ENCODE data around the gene ATPAF1.

Gene ATPAF1

GRCh38 chr1:46596036-46596435 is 72.1 kb downstream of the ATPAF1 start:
- Histone ChIP-seq H3K9me3 (ENCODE audit: insufficient read depth, low read depth, low read length) (no peaks in the 10 kb centered on the region), H4K20me1 (ENCODE audit: insufficient read depth, low read length, poor library complexity, severe bottlenecking) (no peaks in the 10 kb centered on the region), H3K27me3 (ENCODE audit: insufficient read depth, low read length, poor library complexity, severe bottlenecking) (no peaks in the 10 kb centered on the region), H3K79me2 (ENCODE audit: insufficient read depth, low read length) (no peaks in the 10 kb centered on the region), H3K4me1 (ENCODE audit: insufficient read depth, low read length, poor library complexity, severe bottlenecking) (peaks cover 27% of the 10 kb centered on the region), H3F3A (ENCODE audit: low read depth) (no peaks in the 10 kb centered on the region), H2AFZ (ENCODE audit: low read length) (no peak overlapping the region), H3K4me3 (ENCODE audit: low read length, poor library complexity, severe bottlenecking) (no peak overlapping the region), H3K9me2 (replicated peaks; ENCODE audit: low read depth, low read length) (no peaks in the 10 kb centered on the region), H3K9ac (ENCODE audit: low read depth, low read length, poor library complexity, severe bottlenecking) (no peak overlapping the region), H3K36me3 (ENCODE audit: insufficient read depth, low read length) (peaks cover 15% of the 10 kb centered on the region; the same call in 1 of the 2 replicates), H3K4me2 (ENCODE audit: low read depth, low read length, poor library complexity, severe bottlenecking) (no peak overlapping the region)
- TF ChIP-seq, protein P1, sequence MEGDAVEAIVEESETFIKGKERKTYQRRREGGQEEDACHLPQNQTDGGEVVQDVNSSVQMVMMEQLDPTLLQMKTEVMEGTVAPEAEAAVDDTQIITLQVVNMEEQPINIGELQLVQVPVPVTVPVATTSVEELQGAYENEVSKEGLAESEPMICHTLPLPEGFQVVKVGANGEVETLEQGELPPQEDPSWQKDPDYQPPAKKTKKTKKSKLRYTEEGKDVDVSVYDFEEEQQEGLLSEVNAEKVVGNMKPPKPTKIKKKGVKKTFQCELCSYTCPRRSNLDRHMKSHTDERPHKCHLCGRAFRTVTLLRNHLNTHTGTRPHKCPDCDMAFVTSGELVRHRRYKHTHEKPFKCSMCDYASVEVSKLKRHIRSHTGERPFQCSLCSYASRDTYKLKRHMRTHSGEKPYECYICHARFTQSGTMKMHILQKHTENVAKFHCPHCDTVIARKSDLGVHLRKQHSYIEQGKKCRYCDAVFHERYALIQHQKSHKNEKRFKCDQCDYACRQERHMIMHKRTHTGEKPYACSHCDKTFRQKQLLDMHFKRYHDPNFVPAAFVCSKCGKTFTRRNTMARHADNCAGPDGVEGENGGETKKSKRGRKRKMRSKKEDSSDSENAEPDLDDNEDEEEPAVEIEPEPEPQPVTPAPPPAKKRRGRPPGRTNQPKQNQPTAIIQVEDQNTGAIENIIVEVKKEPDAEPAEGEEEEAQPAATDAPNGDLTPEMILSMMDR (conservative IDR thresholded peaks at IDR 0.05; ENCODE audit: low read length) = no peak
- TF ChIP-seq EZH2phosphoT487 (IDR thresholded peaks at IDR 0.05; ENCODE audit: borderline replicate concordance) = no peak

DNA sequence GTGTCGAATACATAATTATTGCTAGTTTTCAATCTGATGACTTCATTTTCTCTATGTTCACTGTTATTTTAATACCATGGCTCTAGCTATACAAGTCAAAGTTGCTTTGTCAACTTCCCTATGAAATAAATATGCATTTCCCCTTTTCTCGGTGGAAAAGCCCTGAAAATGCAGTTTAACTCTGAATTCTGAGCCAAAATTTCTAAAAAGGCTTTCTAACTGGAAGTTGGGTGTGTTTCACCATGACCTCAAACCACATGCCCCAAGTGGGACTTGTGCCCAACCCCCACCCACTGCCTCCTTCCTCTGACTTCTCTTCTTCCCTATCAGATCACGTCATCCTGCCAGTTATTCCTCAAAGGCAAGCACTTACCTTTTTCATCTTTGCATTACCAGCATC is 73.0 kb downstream of the ATPAF1 start:
- H3K9me2 ChIP-seq (replicated peaks; ENCODE audit: low read depth, low read length) = no peaks in the 10 kb centered on the region
- no peak overlapping the region for H2AFZ ChIP-seq (ENCODE audit: low read length)
- no peak for TF ChIP-seq EZH2phosphoT487 (IDR thresholded peaks at IDR 0.05; ENCODE audit: borderline replicate concordance)
- TF ChIP-seq, protein P1 (conservative IDR thresholded peaks at IDR 0.05; ENCODE audit: low read length) = no peak
- H3K79me2 ChIP-seq (ENCODE audit: insufficient read depth, low read length) = no peaks in the 10 kb centered on the region
- H3K4me3 ChIP-seq (ENCODE audit: low read length, poor library complexity, severe bottlenecking) = no peak overlapping the region
- no peak overlapping the region for H3K9ac ChIP-seq (ENCODE audit: low read depth, low read length, poor library complexity, severe bottlenecking)
- no peaks in the 10 kb centered on the region for H3K27me3 ChIP-seq (ENCODE audit: insufficient read depth, low read length, poor library complexity, severe bottlenecking)
- H4K20me1 ChIP-seq (ENCODE audit: insufficient read depth, low read length, poor library complexity, severe bottlenecking) = no peaks in the 10 kb centered on the region
- peaks cover 23% of the 10 kb centered on the region for H3K4me1 ChIP-seq (ENCODE audit: insufficient read depth, low read length, poor library complexity, severe bottlenecking)
- peak overlapping the region; percentile 24 for H3K4me2 ChIP-seq (ENCODE audit: low read depth, low read length, poor library complexity, severe bottlenecking)
- no peaks in the 10 kb centered on the region for H3K9me3 ChIP-seq (ENCODE audit: insufficient read depth, low read depth, low read length)
- H3F3A ChIP-seq (ENCODE audit: low read depth) = no peaks in the 10 kb centered on the region
- H3K36me3 ChIP-seq (ENCODE audit: insufficient read depth, low read length) = peaks cover 18% of the 10 kb centered on the region; the same call in 1 of the 2 replicates

- Histone ChIP-seq H3K79me2 (ENCODE audit: insufficient read depth, low read length) (no peaks in the 10 kb centered on the region), H3K9ac (ENCODE audit: low read depth, low read length, poor library complexity, severe bottlenecking) (no peak overlapping the region), H2AFZ (ENCODE audit: low read length) (no peak overlapping the region), H3K4me3 (ENCODE audit: low read length, poor library complexity, severe bottlenecking) (no peak overlapping the region), H3K9me2 (replicated peaks; ENCODE audit: low read depth, low read length) (no peaks in the 10 kb centered on the region), H4K20me1 (ENCODE audit: insufficient read depth, low read length, poor library complexity, severe bottlenecking) (no peaks in the 10 kb centered on the region), H3K4me2 (ENCODE audit: low read depth, low read length, poor library complexity, severe bottlenecking) (no peak overlapping the region), H3K9me3 (ENCODE audit: insufficient read depth, low read depth, low read length) (no peaks in the 10 kb centered on the region), H3F3A (ENCODE audit: low read depth) (no peaks in the 10 kb centered on the region), H3K27me3 (ENCODE audit: insufficient read depth, low read length, poor library complexity, severe bottlenecking) (no peaks in the 10 kb centered on the region), H3K4me1 (ENCODE audit: insufficient read depth, low read length, poor library complexity, severe bottlenecking) (peaks cover 15% of the 10 kb centered on the region), H3K36me3 (ENCODE audit: insufficient read depth, low read length) (peaks cover 18% of the 10 kb centered on the region; the same call in 1 of the 2 replicates)
- TF ChIP-seq EZH2phosphoT487 (IDR thresholded peaks at IDR 0.05; ENCODE audit: borderline replicate concordance) = no peak
- TF ChIP-seq, protein P1 (conservative IDR thresholded peaks at IDR 0.05; ENCODE audit: low read length) = no peak
Measured at GRCh38 chr1:46594063-46594462, 74.1 kb downstream of the ATPAF1 start.
